Stimulated activated naive CD8-positive, alpha-beta T cell treated with anti-CD3 and anti-CD28 coated beads, Interleukin-15, Interleukin-2, amounts not matched to agents 100 U/mL and 50 U/mL, for 24 hours (primary cell): ENCODE measurements around the gene CRYGN.

Experiments
- ATAC-seq: fragments of 150-1000 bp; cut with Tn5 transposase; one replicate; pipeline ENCODE4 v1.10.0; 2021
- DNase-seq: peaks from one replicate; pipeline ENCODE4 v3.0.0; 2021

CRYGN gene

DNA sequence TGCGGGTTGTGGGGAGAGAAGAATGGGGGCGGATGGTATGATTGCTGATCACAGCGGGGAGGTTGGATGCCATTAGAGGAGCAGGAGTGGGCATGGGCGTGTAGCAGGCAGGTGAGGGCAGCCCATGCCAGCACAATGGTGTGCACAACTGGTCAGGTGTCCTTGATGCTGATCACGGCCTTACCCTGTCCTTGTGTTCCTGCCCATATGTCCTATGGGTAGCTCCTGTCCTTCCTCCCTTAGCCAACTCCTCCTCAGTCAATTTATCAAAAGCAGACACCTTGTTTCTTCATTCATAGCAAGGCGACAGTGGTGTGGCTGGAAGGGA lies 60.8 kb downstream of the CRYGN start:
- ATAC-seq, result no peak
- DNase-seq, result no peak
